SH-SY5Y (cell line): ENCODE measurements around the gene NPM1.
A peak's percentile ranks its signal among the peaks of the same experiment; 100 is the strongest.

ENCODE experiments used
- GATA2 ChIP-seq: IDR thresholded peaks from 2 replicates; pipeline ENCODE4 v1.6.1; 2011; ENCODE audit warnings: mild to moderate bottlenecking, low read depth, low read length
- GATA3 ChIP-seq: IDR thresholded peaks from 2 replicates; pipeline ENCODE4 v1.6.1; 2011; ENCODE audit warnings: low read depth, mild to moderate bottlenecking, low read length, moderate library complexity

The NPM1 gene, protein sequence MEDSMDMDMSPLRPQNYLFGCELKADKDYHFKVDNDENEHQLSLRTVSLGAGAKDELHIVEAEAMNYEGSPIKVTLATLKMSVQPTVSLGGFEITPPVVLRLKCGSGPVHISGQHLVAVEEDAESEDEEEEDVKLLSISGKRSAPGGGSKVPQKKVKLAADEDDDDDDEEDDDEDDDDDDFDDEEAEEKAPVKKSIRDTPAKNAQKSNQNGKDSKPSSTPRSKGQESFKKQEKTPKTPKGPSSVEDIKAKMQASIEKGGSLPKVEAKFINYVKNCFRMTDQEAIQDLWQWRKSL

DNA sequence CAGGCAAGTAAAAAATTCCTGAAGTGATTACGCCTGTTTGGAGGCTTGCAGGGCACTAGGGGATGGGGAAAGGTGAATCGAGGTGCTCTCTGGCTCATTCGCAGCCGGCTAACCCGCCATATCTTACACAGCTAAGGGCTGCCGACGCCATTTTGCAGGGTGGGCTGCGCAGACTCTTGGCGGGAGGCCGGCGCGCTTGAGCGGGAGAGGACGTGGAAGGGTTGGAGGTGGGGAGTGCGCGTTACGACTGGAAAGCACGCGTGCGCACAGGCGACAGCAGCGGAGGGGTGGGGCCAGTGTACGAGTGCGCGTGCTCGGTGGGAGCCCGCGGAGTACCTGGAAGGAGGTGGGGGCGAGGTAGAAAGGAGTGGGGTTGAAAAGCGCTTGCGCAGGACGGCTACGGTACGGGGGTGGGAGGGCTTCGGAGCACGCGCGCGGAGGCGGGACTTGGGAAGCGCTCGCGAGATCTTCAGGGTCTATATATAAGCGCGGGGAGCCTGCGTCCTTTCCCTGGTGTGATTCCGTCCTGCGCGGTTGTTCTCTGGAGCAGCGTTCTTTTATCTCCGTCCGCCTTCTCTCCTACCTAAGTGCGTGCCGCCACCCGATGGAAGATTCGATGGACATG, at the start of gene NPM1:
TSS of gene NPM1 (plus strand) at position 505 of the 625 bp plus-strand sequence. CDS start at position 605, 100 bp downstream.
- TF ChIP-seq GATA3 (no peak), GATA2 (no peak)

DNA sequence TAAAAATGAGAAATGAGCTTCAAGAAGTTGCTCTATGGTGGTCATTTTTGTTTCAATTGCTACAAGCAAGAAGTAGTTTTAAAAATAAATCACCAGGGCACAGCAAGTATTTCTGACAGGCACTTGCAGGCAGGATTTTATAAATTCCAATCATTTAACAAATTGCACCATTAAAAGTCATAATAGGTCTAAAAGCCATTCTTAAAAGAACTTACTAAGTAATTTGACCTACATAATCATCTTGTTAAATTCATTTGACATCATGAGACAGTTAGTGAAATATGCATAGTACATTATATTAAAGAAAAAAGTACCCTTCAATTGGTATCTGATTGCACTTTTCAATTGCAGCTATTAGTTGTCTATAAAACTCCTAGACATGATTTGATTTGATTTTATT, 47.6 kb upstream of the NPM1 start:
- no peak for TF ChIP-seq GATA3
- no peak for TF ChIP-seq GATA2

DNA sequence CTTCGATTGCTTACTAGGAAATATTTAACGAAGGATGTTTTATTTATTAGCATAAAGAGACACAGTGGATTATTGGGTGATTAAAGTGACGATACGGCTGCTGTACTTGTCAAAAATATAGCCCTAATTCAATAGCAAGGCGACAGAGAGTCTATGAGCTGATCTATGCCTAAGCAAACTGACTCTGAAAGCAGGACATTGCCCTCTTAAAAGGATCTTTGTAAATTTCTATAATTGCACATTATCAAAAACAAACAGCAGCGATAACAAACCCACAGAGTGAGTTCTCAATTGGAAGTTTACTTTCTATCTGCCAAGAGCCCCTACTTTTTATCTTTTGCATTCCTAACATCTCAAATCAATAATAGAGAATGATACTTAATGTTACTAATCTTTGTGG, 47.2 kb upstream of the NPM1 start:
- TF ChIP-seq GATA2: no peak
- TF ChIP-seq GATA3: no peak

DNA sequence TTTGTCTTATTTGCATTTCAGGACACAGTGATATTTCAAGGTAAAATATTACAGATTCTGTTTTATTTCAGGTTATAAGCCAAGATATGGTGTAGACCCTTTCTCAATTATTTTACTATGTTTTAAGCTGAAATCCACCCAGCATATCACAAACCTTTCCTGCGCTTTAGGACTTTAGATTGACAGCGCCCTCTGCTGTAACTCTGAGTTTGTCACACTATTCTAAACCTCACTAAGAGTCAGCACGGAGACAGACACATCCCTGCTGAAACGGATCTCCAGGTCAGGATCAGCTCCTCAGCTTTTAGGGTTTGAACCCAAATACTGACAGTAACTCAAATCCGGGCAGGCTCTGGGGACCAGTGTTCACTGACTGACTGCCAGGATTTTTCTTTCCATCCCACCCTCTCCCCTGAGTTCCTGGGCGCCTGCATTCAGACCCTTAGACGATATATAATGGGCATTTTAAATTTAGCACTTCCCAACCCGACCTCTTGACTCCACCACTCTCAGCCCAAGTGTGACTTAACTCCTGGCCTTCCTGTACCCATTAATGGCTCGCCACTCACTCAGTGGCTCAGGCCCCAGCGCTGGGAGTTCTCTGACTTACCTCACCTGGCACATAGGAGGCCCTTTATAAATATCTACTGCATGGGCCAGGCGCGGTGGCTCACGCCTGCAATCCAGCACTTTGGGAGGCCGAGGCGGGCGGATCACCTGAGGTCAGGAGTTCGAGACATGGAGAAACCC, 45.1 kb upstream of the NPM1 start:
- no peak for TF ChIP-seq GATA3
- no peak for TF ChIP-seq GATA2

DNA sequence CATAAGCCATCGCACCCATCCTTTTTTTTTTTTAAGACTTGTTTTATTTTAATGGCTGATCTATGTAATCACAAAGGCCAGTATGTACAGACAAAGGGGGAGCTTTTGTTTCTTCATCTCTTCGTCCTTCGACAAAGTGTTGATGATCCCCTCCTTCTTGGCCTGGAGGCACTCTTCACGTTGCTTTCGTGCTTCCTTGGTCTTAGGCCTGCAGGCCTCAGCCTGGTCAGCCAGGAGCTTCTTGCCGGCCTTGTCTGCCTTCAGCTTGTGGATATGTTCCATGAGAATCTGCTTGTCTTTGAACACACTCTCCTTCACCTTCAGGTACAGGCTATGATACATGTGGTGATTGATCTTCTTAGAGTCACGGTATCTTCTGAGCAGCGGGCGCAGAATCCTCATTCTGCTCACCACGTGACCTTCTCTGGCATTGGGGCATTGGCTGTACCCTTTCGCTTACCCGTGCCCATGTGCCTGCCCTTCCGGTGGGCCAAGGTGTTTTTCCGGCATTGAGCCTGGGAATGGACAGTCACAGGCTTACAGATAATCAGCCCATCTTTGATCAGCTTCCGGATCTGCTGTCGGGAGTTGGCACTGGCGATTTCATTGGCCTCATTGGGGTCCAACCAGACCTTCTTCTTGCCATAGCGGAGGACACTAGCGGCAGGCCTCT, 42.6 kb upstream of the NPM1 start:
- TF ChIP-seq GATA3 (no peak), GATA2 (no peak)

DNA sequence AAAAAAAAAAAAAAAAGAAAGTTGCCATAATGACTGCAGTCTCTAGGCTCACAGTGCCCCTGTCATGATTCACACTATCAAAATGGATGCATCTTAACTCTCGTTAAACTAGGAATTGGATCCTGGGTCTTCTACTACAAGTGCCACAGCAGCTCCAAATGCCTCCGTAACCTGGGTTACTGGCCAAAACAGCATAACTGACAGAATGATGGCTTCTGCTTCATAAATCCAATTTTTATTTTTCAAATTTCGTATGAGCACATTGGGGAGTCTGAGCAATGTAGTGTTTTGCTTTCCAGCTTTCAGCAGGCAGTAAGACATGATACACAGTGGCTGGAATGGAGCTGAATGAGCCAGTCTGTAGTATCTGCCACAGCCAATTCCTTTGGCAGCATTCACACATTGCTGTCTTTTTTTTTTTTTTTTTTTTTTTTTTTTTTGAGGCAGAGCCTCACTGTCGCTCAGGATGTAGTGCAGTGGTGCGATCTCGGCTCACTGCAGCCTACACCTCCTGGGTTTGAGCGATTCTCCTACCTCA, 36.0 kb upstream of the NPM1 start:
- no peak for TF ChIP-seq GATA2
- TF ChIP-seq GATA3: no peak

DNA sequence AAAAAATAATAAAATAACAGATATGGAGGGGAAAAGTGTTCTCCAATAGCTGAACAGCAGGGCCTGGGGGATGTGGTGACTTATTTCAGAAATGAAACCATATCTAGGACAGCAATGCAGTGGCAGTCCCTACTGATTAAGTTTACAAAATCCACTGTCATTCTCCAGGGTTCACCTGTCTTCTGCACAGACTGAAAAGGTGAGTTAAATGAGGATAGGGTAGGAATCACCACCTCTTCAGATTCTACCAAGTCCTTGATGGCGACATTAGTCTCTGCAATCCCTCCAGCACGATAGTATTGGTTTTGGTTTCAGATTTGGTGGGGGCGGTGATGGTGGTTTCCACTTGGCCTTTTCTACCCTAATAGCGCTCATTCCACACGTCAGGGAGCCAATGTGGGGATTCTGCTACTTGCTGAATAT, 32.3 kb upstream of the NPM1 start:
- TF ChIP-seq GATA3: no peak
- no peak for TF ChIP-seq GATA2

DNA sequence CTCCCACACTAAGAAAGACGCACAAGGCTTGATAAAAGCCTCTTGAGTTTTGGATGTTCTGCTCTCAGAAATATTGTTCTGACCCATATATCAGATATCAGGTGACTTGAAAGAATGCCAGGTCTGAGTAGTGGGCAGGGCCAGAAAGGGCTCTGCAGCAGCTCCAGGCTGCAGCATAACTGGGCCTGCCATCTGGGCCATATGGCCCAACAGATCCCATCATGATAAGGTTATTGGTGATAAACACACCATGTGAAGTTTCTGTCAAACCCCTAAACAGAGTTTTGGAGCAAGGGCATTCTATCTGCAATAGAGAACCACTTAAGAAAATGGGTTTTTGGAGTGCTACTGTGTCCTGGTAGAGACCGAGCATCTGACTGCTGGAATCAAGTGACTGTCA, 29.8 kb upstream of the NPM1 start:
- TF ChIP-seq GATA3: peak; percentile 84
- TF ChIP-seq GATA2: peak; percentile 93

DNA sequence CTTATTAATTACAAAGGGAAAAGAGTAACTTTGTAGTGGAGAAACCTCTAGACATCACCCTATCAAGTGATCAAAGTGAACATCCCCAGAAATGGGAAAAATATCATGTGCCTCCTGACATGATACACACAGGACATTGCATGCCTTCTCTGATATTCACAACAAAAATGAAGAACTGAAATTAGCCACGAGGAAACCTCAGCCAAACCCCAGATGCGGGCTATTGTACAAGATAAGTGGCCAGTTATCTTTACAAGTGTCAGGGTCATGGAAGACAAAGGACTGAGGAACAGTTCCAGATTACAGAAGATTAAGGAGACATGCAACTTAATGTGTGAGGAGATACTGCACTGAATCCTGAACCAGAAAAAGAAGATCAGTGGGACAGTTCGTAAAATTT, 23.8 kb upstream of the NPM1 start:
- TF ChIP-seq GATA2 (no peak), GATA3 (no peak)

DNA sequence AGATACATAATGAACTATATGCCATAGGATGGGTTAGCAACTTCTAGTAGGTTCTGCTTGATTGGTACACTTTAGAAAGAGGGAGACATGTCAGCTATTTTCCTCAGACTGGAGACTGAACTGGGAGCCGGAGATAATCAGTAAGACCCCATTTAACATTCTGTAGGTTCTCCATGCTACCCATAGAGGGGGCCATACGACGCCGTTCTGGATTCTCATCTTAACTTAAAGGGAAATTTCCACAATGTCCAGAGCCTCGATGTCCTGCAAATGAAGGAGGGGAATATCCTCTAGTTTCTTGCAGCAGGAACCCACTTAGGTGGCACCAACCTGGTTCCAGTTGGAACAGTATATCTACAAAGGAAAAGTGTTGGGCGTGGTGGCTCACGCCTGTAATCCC, 22.3 kb upstream of the NPM1 start:
- TF ChIP-seq GATA2: no peak
- no peak for TF ChIP-seq GATA3

DNA sequence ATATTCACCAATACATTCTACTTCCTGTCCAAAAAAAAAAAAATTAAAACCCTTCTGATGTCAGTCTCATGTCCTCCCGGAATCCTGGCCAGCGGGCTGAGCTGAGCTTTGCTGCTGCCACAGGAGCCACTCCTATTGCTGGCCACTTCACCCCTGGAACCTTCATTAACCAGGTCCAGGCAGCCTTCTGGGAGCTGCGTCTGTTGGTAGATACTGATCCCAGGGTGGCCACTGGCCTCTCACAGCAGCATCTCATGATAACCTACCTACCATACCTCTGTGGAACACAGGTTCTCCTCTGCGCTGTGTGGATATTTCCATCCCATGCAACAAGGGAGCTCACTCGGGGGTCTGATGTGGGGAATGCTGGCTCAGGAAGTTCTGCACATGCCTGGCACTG, 21.0 kb upstream of the NPM1 start:
- TF ChIP-seq GATA2 (no peak), GATA3 (no peak)

DNA sequence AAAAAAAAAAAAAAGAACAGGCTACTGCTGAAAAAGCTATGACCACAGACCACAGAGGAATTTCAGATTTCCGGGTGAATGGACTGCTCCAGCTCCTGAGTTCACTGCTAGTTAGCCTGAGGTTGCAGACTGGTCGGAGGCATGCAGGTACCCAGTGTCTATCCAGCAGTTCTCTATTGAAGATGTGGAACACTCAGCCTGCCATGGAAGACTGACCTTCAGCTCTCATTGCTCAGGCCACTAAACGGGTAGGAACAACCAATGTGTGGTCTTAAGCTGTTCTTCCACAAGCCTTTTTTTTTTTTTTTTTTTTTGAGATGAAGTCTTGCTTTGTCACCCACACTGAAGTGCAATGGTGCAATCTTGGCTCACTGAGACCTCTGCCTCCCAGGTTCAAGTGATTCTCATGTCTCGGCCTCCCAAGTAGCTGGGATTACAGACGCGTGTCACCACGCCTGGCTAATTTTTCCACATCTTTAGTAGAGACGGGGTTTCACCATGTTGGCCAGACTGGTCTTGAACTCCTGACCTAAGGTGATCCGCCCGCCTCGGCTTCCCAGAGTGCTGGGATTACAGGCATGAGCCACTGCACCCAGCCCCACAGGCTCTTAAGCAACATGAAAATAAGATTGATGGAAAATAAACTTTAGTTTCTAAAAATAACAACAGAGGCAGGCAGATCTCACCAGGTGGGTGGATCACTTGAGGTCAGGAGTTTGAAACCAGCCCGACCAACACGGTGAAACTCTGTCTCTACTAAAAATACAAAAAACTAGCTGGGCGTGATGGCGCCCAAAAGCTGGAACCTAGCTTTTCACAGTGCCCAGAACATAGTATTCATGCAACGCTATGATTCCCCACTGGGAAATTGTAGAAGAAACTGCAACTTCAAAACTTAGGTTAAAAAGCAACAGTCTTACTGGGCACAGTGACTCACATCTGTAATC, 20.0 kb upstream of the NPM1 start:
- TF ChIP-seq GATA2 (no peak), GATA3 (no peak)

DNA sequence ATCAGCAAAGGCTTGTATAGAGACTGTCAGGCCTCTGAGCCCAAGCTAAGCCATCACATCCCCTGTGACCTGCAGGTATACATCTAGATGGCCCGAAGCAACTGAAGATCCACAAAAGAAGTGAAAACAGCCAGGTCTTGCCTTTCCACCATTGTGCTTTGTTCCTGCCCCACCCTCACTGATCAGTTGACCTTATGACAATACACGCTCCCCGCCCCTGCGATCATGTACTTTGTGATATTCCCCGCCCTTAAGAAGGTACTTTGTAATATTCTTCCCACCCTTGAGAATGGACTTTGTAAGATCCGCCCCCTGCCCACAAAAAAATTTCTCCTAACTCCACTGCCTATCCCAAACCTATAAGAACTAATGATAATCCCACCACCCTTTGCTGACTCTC, 18.6 kb upstream of the NPM1 start:
- TF ChIP-seq GATA2 (no peak), GATA3 (no peak)

DNA sequence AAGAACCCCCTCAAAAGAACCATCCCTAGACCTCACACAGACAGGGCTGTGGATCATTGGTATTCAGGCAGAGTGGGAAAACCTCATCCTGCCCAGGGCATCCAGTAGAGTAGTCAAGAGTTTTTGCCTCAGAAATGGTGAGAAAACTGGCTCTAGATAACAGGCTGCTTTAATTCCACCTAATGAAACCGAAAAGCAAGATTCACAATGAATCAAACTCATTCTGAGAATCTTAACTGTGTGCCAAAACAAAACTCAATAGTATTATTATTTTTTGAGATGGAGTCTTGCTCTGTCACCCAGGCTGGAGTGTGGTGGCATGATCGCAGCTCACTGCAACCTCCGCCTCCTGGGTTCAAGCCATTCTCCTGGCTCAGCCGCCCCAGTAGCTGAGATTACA, 17.8 kb upstream of the NPM1 start:
- no peak for TF ChIP-seq GATA2
- no peak for TF ChIP-seq GATA3
